Neuronal stem cell (in vitro differentiated cells): ENCODE data around the gene CBL.

Experiments
- DNase-seq: peaks from one replicate; pipeline ENCODE4 v3.0.0-alpha.2; 2013; ENCODE audit warnings: low spot score
- H2AFZ ChIP-seq: one replicate; pipeline ENCODE4 v1.6.1; 2013; ENCODE audit warnings: mild to moderate bottlenecking, low read length, inconsistent platforms
- H2AK5ac ChIP-seq: 2 replicates; pipeline ENCODE4 v1.6.1; 2013; ENCODE audit warnings: low read depth, mild to moderate bottlenecking, inconsistent platforms, low read length, moderate library complexity, mixed read lengths
- H2BK120ac ChIP-seq: 2 replicates; pipeline ENCODE4 v1.6.1; 2013; ENCODE audit warnings: low read depth, mild to moderate bottlenecking, inconsistent platforms, low read length, moderate library complexity, mixed read lengths
- H2BK12ac ChIP-seq: one replicate; pipeline ENCODE4 v1.6.1; 2013; ENCODE audit warnings: low read length, inconsistent platforms
- H2BK15ac ChIP-seq: 2 replicates; pipeline ENCODE4 v1.6.1; 2013; ENCODE audit warnings: mild to moderate bottlenecking, low read length, inconsistent platforms, mixed read lengths
- H2BK5ac ChIP-seq: one replicate; pipeline ENCODE4 v1.6.1; 2013; ENCODE audit warnings: inconsistent platforms, mild to moderate bottlenecking, low read length, moderate library complexity
- H3K14ac ChIP-seq: one replicate; pipeline ENCODE4 v1.6.1; 2013; ENCODE audit warnings: low read length, inconsistent platforms
- H3K18ac ChIP-seq: 2 replicates; pipeline ENCODE4 v1.6.1; 2013; ENCODE audit warnings: low read length, inconsistent platforms
- H3K23ac ChIP-seq: 2 replicates; pipeline ENCODE4 v1.6.1; 2013; ENCODE audit warnings: low read depth, mild to moderate bottlenecking, mixed read lengths, low read length, inconsistent platforms; ENCODE audit not compliant: poor library complexity
- H3K27ac ChIP-seq: replicated peaks from 3 replicates; pipeline ENCODE4 v1.5.1; 2013; ENCODE audit warnings: low read length, inconsistent platforms
- H3K27me3 ChIP-seq, 3 experiments: 2 replicates each; pipeline ENCODE4 v1.6.1; 2013; ENCODE audit warnings: low read length in 3 of 3, mild to moderate bottlenecking in 2 of 3, inconsistent platforms in 1 of 3, low read depth in 1 of 3, mixed read lengths in 1 of 3, moderate library complexity in 1 of 3; ENCODE audit not compliant: control insufficient read depth in 3 of 3, insufficient read depth in 3 of 3
- H3K36me3 ChIP-seq, 2 donors: replicated peaks in 1 of 2; 2 replicates each; pipeline ENCODE4 v1.6.1; 2013; ENCODE audit warnings: low read length in 2 of 2; ENCODE audit not compliant: control insufficient read depth in 2 of 2, insufficient read depth in 2 of 2
- H3K4ac ChIP-seq: 2 replicates; pipeline ENCODE4 v1.6.1; 2013; ENCODE audit warnings: inconsistent platforms, mild to moderate bottlenecking, low read length, moderate library complexity
- H3K4me1 ChIP-seq, 2 donors: 1 replicate in 1 of 2; 2 replicates in 1 of 2; pipeline ENCODE4 v1.6.1; 2013; ENCODE audit warnings: low read length in 2 of 2, low read depth in 1 of 2; ENCODE audit not compliant: control insufficient read depth in 2 of 2, insufficient read depth in 1 of 2
- H3K4me2 ChIP-seq: one replicate; pipeline ENCODE4 v1.6.1; 2013; ENCODE audit warnings: mild to moderate bottlenecking, low read length, inconsistent platforms; ENCODE audit not compliant: insufficient read depth, poor library complexity, severe bottlenecking
- H3K4me3 ChIP-seq, 2 donors: 2 replicates each; pipeline ENCODE4 v1.5.1; 2013; ENCODE audit warnings: low read length in 2 of 2, mild to moderate bottlenecking in 2 of 2, inconsistent platforms in 1 of 2, moderate library complexity in 1 of 2
- H3K79me1 ChIP-seq: one replicate; pipeline ENCODE4 v1.6.1; 2013; ENCODE audit warnings: low read depth, mild to moderate bottlenecking, inconsistent platforms, low read length, moderate library complexity
- H3K9ac ChIP-seq: one replicate; pipeline ENCODE4 v1.6.1; 2013; ENCODE audit warnings: mild to moderate bottlenecking, low read depth, low read length, inconsistent platforms; ENCODE audit not compliant: poor library complexity
- H3K9me3 ChIP-seq, 2 donors: replicated peaks in 1 of 2; 2 replicates each; pipeline versions ENCODE3 to v1.6.1; 2013; ENCODE audit warnings: low read length in 2 of 2, mild to moderate bottlenecking in 2 of 2, inconsistent platforms in 1 of 2, low read depth in 1 of 2, mixed read lengths in 1 of 2, moderate library complexity in 1 of 2; ENCODE audit not compliant: control insufficient read depth in 2 of 2, insufficient read depth in 1 of 2
- H4K8ac ChIP-seq: one replicate; pipeline ENCODE4 v1.6.1; 2013; ENCODE audit warnings: low read depth, mild to moderate bottlenecking, inconsistent platforms, low read length, moderate library complexity
- H4K91ac ChIP-seq: one replicate; pipeline ENCODE4 v1.6.1; 2013; ENCODE audit warnings: low read length, low read depth, mild to moderate bottlenecking, inconsistent platforms; ENCODE audit not compliant: poor library complexity
- WGBS, 2 donors: extraction: QIAGEN DNeasy Blood & Tissue Kit; methylation state at CpG; one replicate each; pipeline ENCODE4 v1.1.7; 2013; ENCODE audit warnings: missing lambda C conversion rate in 2 of 2, mixed read lengths in 1 of 2; ENCODE audit not compliant: insufficient read length in 2 of 2, insufficient replicate concordance in 1 of 2; ENCODE audit errors: extremely low coverage in 2 of 2; 5-methylcytosine and 5-hydroxymethylcytosine counted together

CBL gene

GRCh38 chr11:119344291-119345010 lies 138.3 kb downstream of the CBL start:
- H2BK12ac ChIP-seq = no peak overlapping the region
- WGBS, 2 donors = no CpG with 5 or more reads among the region's 14 CpGs
- peaks cover 3 to 76% (median 31%) of the 10 kb centered on the region in 3 experiments for H3K27me3 ChIP-seq

GRCh38 chr11:119345685-119346084 lies 139.5 kb downstream of the CBL start:
- peaks cover 0 to 1% of the 10 kb centered on the region in 2 donors for H3K9me3 ChIP-seq
- peaks cover 7 to 13% of the 10 kb centered on the region in 2 donors for H3K4me1 ChIP-seq
- WGBS, 2 donors = no CpG with 5 or more reads among the region's 12 CpGs
- no peak overlapping the region for H4K8ac ChIP-seq
- H3K79me1 ChIP-seq = no peaks in the 10 kb centered on the region
- H2BK12ac ChIP-seq = peak overlapping the region; percentile 98
- H3K18ac ChIP-seq = peak overlapping the region; percentile 55
- H3K4me2 ChIP-seq = no peak overlapping the region
- H2AFZ ChIP-seq = no peak overlapping the region
- no peak for DNase-seq
- no peak overlapping the region for H3K4ac ChIP-seq
- peak overlapping the region; percentile 93 for H2BK15ac ChIP-seq
- H3K4me3 ChIP-seq = no peak overlapping the region
- no peak overlapping the region for H3K14ac ChIP-seq
- no peak overlapping the region for H4K91ac ChIP-seq
- peak overlapping the region; percentile 58 for H2BK120ac ChIP-seq
- peak overlapping the region; percentile 54 for H3K9ac ChIP-seq
- no peak overlapping the region for H3K23ac ChIP-seq
- H2AK5ac ChIP-seq = peak overlapping the region; percentile 3
- no peak overlapping the region for H2BK5ac ChIP-seq
- peaks cover under 1 to 73% (median 23%) of the 10 kb centered on the region in 3 experiments for H3K27me3 ChIP-seq
- H3K27ac ChIP-seq = no peak overlapping the region
- H3K36me3 ChIP-seq = no peaks in the 10 kb centered on the region

More at GRCh38 chr11:119344291-119345010, 138.3 kb downstream of the CBL start:
- no peak overlapping the region for H3K4me2 ChIP-seq
- no peaks in the 10 kb centered on the region for H3K9me3 ChIP-seq
- no peak overlapping the region for H2BK120ac ChIP-seq
- H3K14ac ChIP-seq = no peak overlapping the region
- H3K4me1 ChIP-seq = peaks cover 9 to 14% of the 10 kb centered on the region in 2 donors
- H2BK5ac ChIP-seq = no peak overlapping the region
- H2AFZ ChIP-seq = no peak overlapping the region
- H4K8ac ChIP-seq = no peak overlapping the region
- no peak overlapping the region for H3K4me3 ChIP-seq
- peak overlapping the region; percentile 6 for H3K23ac ChIP-seq
- peak overlapping the region; percentile 36 for H2AK5ac ChIP-seq
- H3K79me1 ChIP-seq = peaks cover 1% of the 10 kb centered on the region
- no peak for DNase-seq
- H4K91ac ChIP-seq = peak overlapping the region; percentile 75
- no peak overlapping the region for H3K27ac ChIP-seq
- H3K36me3 ChIP-seq = no peaks in the 10 kb centered on the region
- no peak overlapping the region for H3K9ac ChIP-seq
- H3K4ac ChIP-seq = no peak overlapping the region
- H3K18ac ChIP-seq = peak overlapping the region; percentile 33
- H2BK15ac ChIP-seq = peak overlapping the region; percentile 65

- Histone ChIP-seq H2BK120ac (peak within 1 kb of the TSS; percentile 58), H3K4me1 (peaks cover 2 to 7% of the 10 kb centered on the region in 2 donors), H3K27ac (no peak within 1 kb of the TSS), H2AFZ (no peak within 1 kb of the TSS), H2BK15ac (peak within 1 kb of the TSS; percentile 93), H3K9ac (peak within 1 kb of the TSS; percentile 54), H3K14ac (no peak within 1 kb of the TSS), H4K91ac (no peak within 1 kb of the TSS), H3K4me3 (no peak within 1 kb of the TSS), H2BK5ac (no peak within 1 kb of the TSS), H3K9me3 (peaks cover 0 to 1% of the 10 kb centered on the region in 2 donors), H4K8ac (no peak within 1 kb of the TSS), H3K23ac (no peak within 1 kb of the TSS), H3K18ac (peak within 1 kb of the TSS; percentile 55), H3K4me2 (no peak within 1 kb of the TSS), H2BK12ac (peak within 1 kb of the TSS; percentile 98), H3K4ac (no peak within 1 kb of the TSS), H2AK5ac (peak within 1 kb of the TSS; percentile 3), H3K36me3 (no peaks in the 10 kb centered on the region), H3K27me3 (peaks cover 0 to 65% (median 14%) of the 10 kb centered on the region in 3 experiments), H3K79me1 (no peaks in the 10 kb centered on the region)
- no CpG with 5 or more reads among the region's 6 CpGs for WGBS, 2 donors
- DNase-seq = no peak
Observed at GRCh38 chr11:119346605-119347004, 140.5 kb downstream of the CBL start, which contains the start of gene MFRP. Gene MFRP, minus strand, starts transcription at chr11:119346705. Its CDS starts 192 bp downstream, at chr11:119346513.

GRCh38 chr11:119347242-119347641 lies 141.1 kb downstream of the CBL start:
- no peak overlapping the region for H4K8ac ChIP-seq
- WGBS, 2 donors = no CpG with 5 or more reads among the region's 2 CpGs
- no peaks in the 10 kb centered on the region for H3K36me3 ChIP-seq
- no peak overlapping the region for H2BK15ac ChIP-seq
- no peak for DNase-seq
- H3K18ac ChIP-seq = no peak overlapping the region
- H3K4me2 ChIP-seq = no peak overlapping the region
- H3K4me1 ChIP-seq = peaks cover 5 to 6% of the 10 kb centered on the region in 2 donors
- no peak overlapping the region for H3K4me3 ChIP-seq
- H3K27me3 ChIP-seq = peaks cover 0 to 61% (median 9%) of the 10 kb centered on the region in 3 experiments
- H3K9me3 ChIP-seq = peaks cover 0 to 1% of the 10 kb centered on the region in 2 donors
- no peak overlapping the region for H2AFZ ChIP-seq
- no peak overlapping the region for H2BK5ac ChIP-seq
- H2AK5ac ChIP-seq = no peak overlapping the region
- no peaks in the 10 kb centered on the region for H3K79me1 ChIP-seq
- no peak overlapping the region for H3K4ac ChIP-seq
- no peak overlapping the region for H2BK12ac ChIP-seq
- no peak overlapping the region for H3K14ac ChIP-seq
- no peak overlapping the region for H4K91ac ChIP-seq
- H3K9ac ChIP-seq = no peak overlapping the region
- H2BK120ac ChIP-seq = no peak overlapping the region
- H3K27ac ChIP-seq = no peak overlapping the region
- H3K23ac ChIP-seq = no peak overlapping the region
